Adipose tissue (tissue), 3 donors: ENCODE data around the gene TCN1. TPM values are rescaled to one million over a fixed set of nuclear protein-coding genes. Genes with fewer than 3 reads are reported as not detected.

Experiments used
- H3K27ac ChIP-seq: one replicate; pipeline ENCODE4 v1.5.1; 2013; ENCODE audit warnings: low read depth, low read length
- WGBS, 3 donors: extraction: QIAGEN DNeasy Blood & Tissue Kit; methylation state at CpG; one replicate each; pipeline ENCODE4 v1.1.7; 2013; 5-methylcytosine and 5-hydroxymethylcytosine counted together
- polyA plus RNA-seq, 3 donors: library from polyadenylated mRNA; stranded (reverse); fragments of 200-250 nt; gene quantifications; one replicate each; pipeline ENCODE4 v1.2.3, GENCODE V29; 2013
- donor health status: healthy with polysubstance abuse.
- donor health status: Bipolar disorder and iron deficiency.
- donor health status: healthy.

Gene TCN1
- polyA plus RNA-seq, 3 donors, result 0.79 to 6.4 (median 1.3) TPM

GRCh38 chr11:59815754-59816153 lies 50.5 kb downstream of the TCN1 start:
- no peak overlapping the region for H3K27ac ChIP-seq
- 86 to 97% (median 90%) methylated on average over 1 of the region's 1 CpG for WGBS, 3 donors

- 35 to 55% (median 55%) methylated on average over 1 of the region's 1 CpG for WGBS, 3 donors
- H3K27ac ChIP-seq, result no peak overlapping the region
These were observed 52.3 kb downstream of the TCN1 start for GRCh38 chr11:59814021-59814420.

- 86 to 94% (median 93%) methylated on average over 1 of the region's 1 CpG for WGBS, 3 donors
- no peak overlapping the region for H3K27ac ChIP-seq
These were observed 52.9 kb downstream of the TCN1 start for GRCh38 chr11:59813364-59813763.

- 88 to 91% (median 90%) methylated on average over 2 of the region's 2 CpGs for WGBS, 3 donors
- H3K27ac ChIP-seq, result no peak overlapping the region
These were observed 54.1 kb downstream of the TCN1 start for GRCh38 chr11:59812220-59812619.

- no peak overlapping the region for H3K27ac ChIP-seq
- whole genome bisulfite sequencing, 3 donors, result 7 to 12% (median 11%) methylated on average over 8 of the region's 8 CpGs
These were observed 55.4 kb downstream of the TCN1 start for GRCh38 chr11:59810911-59811259.

- H3K27ac ChIP-seq, result no peak within 1 kb of the TSS
- 0% methylated on average over 48 to 54 of the region's 54 CpGs for WGBS, 3 donors
These were observed 55.9 kb downstream of the TCN1 start, which contains the start of gene MRPL16 for GRCh38 chr11:59810189-59810910. TSS of gene MRPL16 (minus strand) at chr11:59810778. CDS start at chr11:59810658, 120 bp downstream.

- H3K27ac ChIP-seq, result no peak overlapping the region
- WGBS, 3 donors, result 54 to 86% (median 68%) methylated on average over 1 of the region's 1 CpG
These were observed 59.2 kb downstream of the TCN1 start for GRCh38 chr11:59807047-59807610.

- H3K27ac ChIP-seq, result no peak overlapping the region
- WGBS, 3 donors, result 89 to 96% (median 90%) methylated on average over 2 of the region's 2 CpGs
These were observed 62.2 kb downstream of the TCN1 start for GRCh38 chr11:59804061-59804460.

Other genes starting within 250 kb of the TCN1 start
- 10 to 100 TPM in 2 of 3 donors, 1 to 10 TPM in 1; 6.5 to 16.8 (median 14.4) TPM for gene PATL1, start 197.4 kb downstream of the TCN1 start, polyA plus RNA-seq
- not detected for gene OR10V1, start 152.6 kb downstream of the TCN1 start, polyA plus RNA-seq
- 10 to 100 TPM; 10.0 to 11.7 (median 11.4) TPM for gene STX3, start 111.1 kb downstream of the TCN1 start, polyA plus RNA-seq
- gene MRPL16, start 55.7 kb downstream of the TCN1 start, polyA plus RNA-seq, result 10 to 100 TPM; 32.5 to 54.1 (median 52.7) TPM
- 100 to 1,000 TPM in 1 of 3 donors, 1 to 10 TPM in 1, under 1 TPM in 1; 0.03 to 160 (median 2.1) TPM for gene CBLIF, start 21.0 kb downstream of the TCN1 start, polyA plus RNA-seq
- gene OOSP3, start 12.3 kb upstream of the TCN1 start, polyA plus RNA-seq, result not detected
- gene OOSP1, start 71.9 kb upstream of the TCN1 start, polyA plus RNA-seq, result not detected
- not detected for gene OOSP4A, start 97.5 kb upstream of the TCN1 start, polyA plus RNA-seq
- not detected for gene OOSP4B, start 150.7 kb upstream of the TCN1 start, polyA plus RNA-seq
- gene OOSP2, start 173.9 kb upstream of the TCN1 start, polyA plus RNA-seq, result not detected
- 1 to 10 TPM in 1 of 3 donors, under 1 TPM in 1, not detected in 1; 0.07 to 1.1 TPM for gene MS4A3, start 190.2 kb upstream of the TCN1 start, polyA plus RNA-seq
- under 1 TPM in 2 of 3 donors, not detected in 1; 0.09 to 0.34 TPM for gene MS4A2, start 222.2 kb upstream of the TCN1 start, polyA plus RNA-seq